ENCODE results near the gene ZNF627. TPM values are rescaled to one million over a fixed set of nuclear protein-coding genes. Genes with fewer than 3 reads are reported as not detected.
"Not testable (repeated sequence)": the region's sequence is repeated elsewhere in the genome, so short reads cannot be mapped to it uniquely, and the experiment has no call there.

The ZNF627 gene
- total RNA-seq, 1 donor from 2014 or later, result 7.1 TPM

- intact Hi-C loops (cut with DNase I), result no loop called here
- Histone ChIP-seq H3K4me3 (no peak overlapping the region), H3K27me3 (no peaks in the 10 kb centered on the region), H3K9me3 (no peaks in the 10 kb centered on the region), H3K27ac (no peak overlapping the region), H3K36me3 (no peaks in the 10 kb centered on the region), H3K4me1 (peaks cover 42% of the 10 kb centered on the region)
- TF ChIP-seq CTCF (IDR thresholded peaks at IDR 0.05) (no peak), POLR2A (IDR thresholded peaks at IDR 0.05) (no peak), POLR2AphosphoS5 (IDR thresholded peaks at IDR 0.05; ENCODE audit: insufficient read depth in 1 of 2, low read depth in 1 of 2) (no peak)
- DNase-seq (ENCODE audit: extremely low spot score in 2 of 2), result no peak
These were observed 1.5 kb downstream of the ZNF627 start for GRCh38 chr19:11598746-11599145.

GRCh38 chr19:11599704-11600103, 2.4 kb downstream of the ZNF627 start:
- H3K27me3 ChIP-seq; DNase-seq (ENCODE audit: extremely low spot score in 2 of 2); H3K9me3 ChIP-seq; H3K36me3 ChIP-seq; H3K27ac ChIP-seq; intact Hi-C loops (cut with DNase I); H3K4me3 ChIP-seq: not testable (repeated sequence)
- H3K4me1 ChIP-seq, result peaks cover 42% of the 10 kb centered on the region

GRCh38 chr19:11606484-11606883, 9.2 kb downstream of the ZNF627 start:
- intact Hi-C loops (cut with DNase I), result no loop called here
- H3K36me3 ChIP-seq, result no peaks in the 10 kb centered on the region
- no peak for TF ChIP-seq POLR2AphosphoS5 (IDR thresholded peaks at IDR 0.05; ENCODE audit: insufficient read depth in 1 of 2, low read depth in 1 of 2)
- TF ChIP-seq CTCF (IDR thresholded peaks at IDR 0.05), result no peak
- TF ChIP-seq POLR2A (IDR thresholded peaks at IDR 0.05), result no peak
- no peaks in the 10 kb centered on the region for H3K9me3 ChIP-seq
- DNase-seq (ENCODE audit: extremely low spot score in 2 of 2), result no peak
- H3K4me1 ChIP-seq, result peaks cover 6% of the 10 kb centered on the region
- H3K27ac ChIP-seq, result no peak overlapping the region
- H3K27me3 ChIP-seq, result no peaks in the 10 kb centered on the region
- no peak overlapping the region for H3K4me3 ChIP-seq

GRCh38 chr19:11611730-11612129, 14.4 kb downstream of the ZNF627 start:
- Histone ChIP-seq H3K4me1 (no peaks in the 10 kb centered on the region), H3K27me3 (no peaks in the 10 kb centered on the region), H3K36me3 (peaks cover under 1 to 28% of the 10 kb centered on the region in 2 donors), H3K27ac (no peak overlapping the region), H3K9me3 (no peaks in the 10 kb centered on the region), H3K4me3 (no peak overlapping the region)
- TF ChIP-seq POLR2AphosphoS5 (IDR thresholded peaks at IDR 0.05; ENCODE audit: insufficient read depth in 1 of 2, low read depth in 1 of 2), result no peak
- no peak for TF ChIP-seq CTCF (IDR thresholded peaks at IDR 0.05)
- no peak for TF ChIP-seq POLR2A (IDR thresholded peaks at IDR 0.05)
- intact Hi-C loops (cut with DNase I), result no loop called here
- DNase-seq (ENCODE audit: extremely low spot score in 2 of 2), result no peak

GRCh38 chr19:11612816-11613511, 15.7 kb downstream of the ZNF627 start:
- Histone ChIP-seq H3K36me3 (peaks cover 10 to 40% of the 10 kb centered on the region in 2 donors), H3K4me3 (no peak overlapping the region), H3K9me3 (peaks cover under 1% of the 10 kb centered on the region), H3K27me3 (no peaks in the 10 kb centered on the region), H3K4me1 (no peaks in the 10 kb centered on the region), H3K27ac (no peak overlapping the region)
- DNase-seq (ENCODE audit: extremely low spot score in 2 of 2), result no peak
- intact Hi-C loops (cut with DNase I), result no loop called here
- TF ChIP-seq CTCF (IDR thresholded peaks at IDR 0.05), result no peak
- TF ChIP-seq POLR2A (IDR thresholded peaks at IDR 0.05), result no peak
